Cardiac muscle cell (in vitro differentiated cells and primary cell): ENCODE results near the gene CACNG1. TPM values are rescaled to one million over a fixed set of nuclear protein-coding genes. Genes with fewer than 3 reads are reported as not detected.
"Not testable (repeated sequence)": the region's sequence is repeated elsewhere in the genome, so short reads cannot be mapped to it uniquely, and the experiment has no call there.

Source experiments
- DNase-seq, 2 donors: peaks; one replicate each; pipeline versions ENCODE4 v3.0.0 to v3.0.0-alpha.2; 2010 to 2017; ENCODE audit warnings: low read depth in 1 of 2, low spot score in 1 of 2
- H3K27ac ChIP-seq: fragments of 200-600 bp; sonication (generic); 2 replicates; pipeline ENCODE4 v1.5.1; 2016
- H3K27me3 ChIP-seq: fragments of 200-600 bp; sonication (generic); 2 replicates; pipeline ENCODE4 v1.6.0; 2016; ENCODE audit warnings: control low read depth
- H3K36me3 ChIP-seq: fragments of 200-600 bp; sonication (generic); 2 replicates; pipeline ENCODE4 v1.5.1; 2016; ENCODE audit warnings: control low read depth
- H3K4me1 ChIP-seq: fragments of 200-600 bp; sonication (generic); 2 replicates; pipeline ENCODE4 v1.8.1; 2017; ENCODE audit warnings: low read depth, mild to moderate bottlenecking, mixed run types
- H3K4me3 ChIP-seq: fragments of 200-600 bp; sonication (generic); 2 replicates; pipeline ENCODE4 v1.5.1; 2016; ENCODE audit warnings: mild to moderate bottlenecking
- H3K9me3 ChIP-seq: fragments of 200-600 bp; sonication (generic); 2 replicates; pipeline ENCODE4 v1.5.1; 2017; ENCODE audit warnings: low read depth, mild to moderate bottlenecking, control low read depth
- CTCF ChIP-seq: IDR thresholded peaks from 2 replicates; pipeline ENCODE4 v1.5.1; 2012; ENCODE audit warnings: low read depth, mild to moderate bottlenecking, low read length
- polyA plus RNA-seq: library from polyadenylated mRNA; unstranded; fragments of >200 nt; fragmentation: Nextera tagmentation; extraction: Ambion mirVana; gene quantifications from 2 replicates; pipeline ENCODE4 v1.2.1, GENCODE V29; 2016
- total RNA-seq: library from RNA; depleted of rRNA; stranded (reverse); fragments of >200 nt; gene quantifications from 2 replicates; pipeline ENCODE4 v1.2.3, GENCODE V29; 2016

CACNG1 gene
- total and polyA plus RNA-seq, 2 experiments from 2014 or later: not detected

- Histone ChIP-seq H3K9me3 (no peaks in the 10 kb centered on the region), H3K4me3 (no peak overlapping the region), H3K4me1 (no peaks in the 10 kb centered on the region), H3K36me3 (no peaks in the 10 kb centered on the region), H3K27me3 (no peaks in the 10 kb centered on the region), H3K27ac (no peak overlapping the region)
- no peak for DNase-seq
- TF ChIP-seq CTCF: no peak
These were observed 11.4 kb upstream of the CACNG1 start for GRCh38 chr17:67032985-67033384.

GRCh38 chr17:67033613-67034012 lies 10.7 kb upstream of the CACNG1 start:
- Histone ChIP-seq H3K27me3 (no peaks in the 10 kb centered on the region), H3K4me1 (no peaks in the 10 kb centered on the region), H3K36me3 (no peaks in the 10 kb centered on the region), H3K4me3 (no peak overlapping the region), H3K27ac (no peak overlapping the region), H3K9me3 (no peaks in the 10 kb centered on the region)
- no peak for DNase-seq
- no peak for TF ChIP-seq CTCF

GRCh38 chr17:67035131-67036083 lies 8.9 kb upstream of the CACNG1 start:
- no peaks in the 10 kb centered on the region for H3K4me1 ChIP-seq
- TF ChIP-seq CTCF: no peak
- no peaks in the 10 kb centered on the region for H3K27me3 ChIP-seq
- no peaks in the 10 kb centered on the region for H3K36me3 ChIP-seq
- H3K27ac ChIP-seq: no peak overlapping the region
- no peak overlapping the region for H3K4me3 ChIP-seq
- DNase-seq: no peak
- H3K9me3 ChIP-seq: no peaks in the 10 kb centered on the region

- DNase-seq: no peak
- TF ChIP-seq CTCF: no peak
These were observed 5.4 kb upstream of the CACNG1 start for GRCh38 chr17:67038861-67039365.

GRCh38 chr17:67040652-67041051 lies 3.7 kb upstream of the CACNG1 start:
- no peak for DNase-seq
- Histone ChIP-seq H3K4me3 (no peak overlapping the region), H3K27me3 (no peaks in the 10 kb centered on the region), H3K27ac (no peak overlapping the region), H3K9me3 (no peaks in the 10 kb centered on the region), H3K4me1 (no peaks in the 10 kb centered on the region), H3K36me3 (no peaks in the 10 kb centered on the region)
- no peak for TF ChIP-seq CTCF

More at GRCh38 chr17:67038861-67039365, 5.4 kb upstream of the CACNG1 start:
- no peak overlapping the region for H3K4me3 ChIP-seq
- no peaks in the 10 kb centered on the region for H3K36me3 ChIP-seq
- H3K4me1 ChIP-seq: no peaks in the 10 kb centered on the region
- no peaks in the 10 kb centered on the region for H3K27me3 ChIP-seq
- H3K27ac ChIP-seq: no peak overlapping the region
- H3K9me3 ChIP-seq: no peaks in the 10 kb centered on the region

- H3K36me3 ChIP-seq, H3K27ac ChIP-seq, H3K4me3 ChIP-seq, H3K4me1 ChIP-seq, DNase-seq, H3K9me3 ChIP-seq, H3K27me3 ChIP-seq: not testable (repeated sequence)
These were observed 3.2 kb upstream of the CACNG1 start for GRCh38 chr17:67041119-67041518.
